Fibroblast of lung (primary cell): ENCODE measurements around the gene CDKN2B-AS1. TPM values are rescaled to one million over a fixed set of nuclear protein-coding genes. Genes with fewer than 3 reads are reported as not detected.
A peak's percentile ranks its signal among the peaks of the same experiment; 100 is the strongest.

Experiments used
- DNase-seq, 2 donors: peaks; one replicate each; pipeline versions ENCODE4 v3.0.0 to v3.0.0-alpha.2; 2010; ENCODE audit warnings: low read depth in 2 of 2
- H2AFZ ChIP-seq: 2 replicates; pipeline ENCODE4 v1.5.1; 2012; ENCODE audit warnings: low read length, control low read depth, inconsistent platforms
- H3K27ac ChIP-seq: 2 replicates; pipeline ENCODE4 v1.5.1; 2011; ENCODE audit warnings: low read length, control low read depth; ENCODE audit not compliant: insufficient read depth
- H3K27me3 ChIP-seq: 2 replicates; pipeline ENCODE4 v1.5.1; 2011; ENCODE audit warnings: mild to moderate bottlenecking, low read length; ENCODE audit not compliant: control insufficient read depth, insufficient read depth
- H3K36me3 ChIP-seq: 2 replicates; pipeline ENCODE4 v1.5.1; 2011; ENCODE audit warnings: low read length; ENCODE audit not compliant: control insufficient read depth, insufficient read depth
- H3K4me1 ChIP-seq: 2 replicates; pipeline ENCODE4 v1.5.1; 2011; ENCODE audit warnings: low read length; ENCODE audit not compliant: control insufficient read depth, insufficient read depth; ENCODE audit errors: extremely low read depth
- H3K4me2 ChIP-seq: 2 replicates; pipeline ENCODE4 v1.5.1; 2011; ENCODE audit warnings: low read length, control low read depth; ENCODE audit not compliant: insufficient read depth; ENCODE audit errors: extremely low read depth
- H3K4me3 ChIP-seq, 4 experiments: fragments of 200-600 bp in 1 of 4; sonication (generic) in 1 of 4; replicated peaks in 1 of 4; 2 replicates each; pipeline ENCODE4 v1.5.1; 2011 to 2016; ENCODE audit warnings: low read length in 4 of 4, low read depth in 3 of 4, mild to moderate bottlenecking in 3 of 4, control low read depth in 2 of 4, inconsistent platforms in 1 of 4, mixed read lengths in 1 of 4; ENCODE audit not compliant: insufficient read depth in 1 of 4; ENCODE audit errors: control extremely low read depth in 1 of 4
- H3K79me2 ChIP-seq: 2 replicates; pipeline ENCODE4 v1.5.1; 2012; ENCODE audit warnings: mild to moderate bottlenecking, low read length, inconsistent platforms; ENCODE audit not compliant: control insufficient read depth, insufficient read depth
- H3K9ac ChIP-seq: 2 replicates; pipeline ENCODE4 v1.5.1; 2011; ENCODE audit warnings: mild to moderate bottlenecking, low read length, control low read depth; ENCODE audit not compliant: insufficient read depth
- H3K9me3 ChIP-seq: 2 replicates; pipeline ENCODE4 v1.5.1; 2012; ENCODE audit warnings: low read depth, low read length; ENCODE audit not compliant: control insufficient read depth, insufficient read depth
- H4K20me1 ChIP-seq: 2 replicates; pipeline ENCODE4 v1.5.1; 2011; ENCODE audit warnings: low read length; ENCODE audit not compliant: control insufficient read depth, insufficient read depth; ENCODE audit errors: extremely low read depth
- CTCF ChIP-seq, 2 donors: IDR thresholded peaks in 1 of 2; conservative IDR thresholded peaks in 1 of 2; 1 replicate in 1 of 2; 2 replicates in 1 of 2; pipeline ENCODE4 v1.5.1; 2011 to 2012; ENCODE audit warnings: low read length in 2 of 2, control low read depth in 1 of 2, inconsistent platforms in 1 of 2, low read depth in 1 of 2, mild to moderate bottlenecking in 1 of 2
- EZH2 ChIP-seq: IDR thresholded peaks from 2 replicates; pipeline ENCODE4 v1.5.1; 2012; ENCODE audit warnings: low read length, control low read depth, mild to moderate bottlenecking; ENCODE audit errors: missing control alignments
- polyA plus RNA-seq, 2 donors: library from polyadenylated mRNA; depleted of rRNA in 1 of 2; stranded (reverse) in 1 of 2; unstranded in 1 of 2; fragments of >200 nt; gene quantifications; 2 replicates each; pipeline ENCODE4 v1.2.1, GENCODE V29; 2011 to 2012; ENCODE audit warnings: missing spikeins in 1 of 2
- total RNA-seq: library from RNA; depleted of rRNA; stranded (reverse); fragments of >200 nt; gene quantifications from 2 replicates; pipeline ENCODE4 v1.2.1, GENCODE V29; 2014

Gene CDKN2B-AS1
- total and polyA plus RNA-seq, 2 donors (not counting 1 experiment from before 2014, with no cell fraction given) = 1.1 to 7.6 TPM

GRCh38 chr9:22005702-22006606 lies 11.4 kb downstream of the CDKN2B-AS1 start:
- Histone ChIP-seq H3K79me2 (peaks cover 28% of the 10 kb centered on the region), H4K20me1 (no peaks in the 10 kb centered on the region), H3K4me2 (peak overlapping the region; percentile 81), H3K27ac (no peak overlapping the region), H2AFZ (peak overlapping the region; percentile 7), H3K4me1 (peaks cover 5% of the 10 kb centered on the region), H3K9me3 (no peaks in the 10 kb centered on the region), H3K27me3 (no peaks in the 10 kb centered on the region), H3K36me3 (no peaks in the 10 kb centered on the region), H3K9ac (no peak overlapping the region), H3K4me3 (peak overlapping the region; percentile 21 to 83 (median 38))
- DNase-seq = peak; percentile 38 to 62
- TF ChIP-seq EZH2 (no peak), CTCF (conservative IDR thresholded peaks at IDR 0.05 in 1 of 2, IDR thresholded peaks at IDR 0.05 in 1 of 2; ENCODE audit: low read depth in 1 of 2, low read length in 2 of 2) (no peak)

GRCh38 chr9:22008384-22008716 lies 13.8 kb downstream of the CDKN2B-AS1 start:
- Histone ChIP-seq H3K4me3 (peak overlapping the region; percentile 80 to 97 (median 88)), H3K79me2 (peaks cover 26% of the 10 kb centered on the region), H3K36me3 (no peaks in the 10 kb centered on the region), H4K20me1 (no peaks in the 10 kb centered on the region), H3K4me1 (peaks cover 5% of the 10 kb centered on the region), H3K9ac (peak overlapping the region; percentile 94), H3K27ac (peak overlapping the region; percentile 91), H3K9me3 (no peaks in the 10 kb centered on the region), H2AFZ (peak overlapping the region; percentile 36), H3K4me2 (peak overlapping the region; percentile 26), H3K27me3 (no peaks in the 10 kb centered on the region)
- TF ChIP-seq CTCF (conservative IDR thresholded peaks at IDR 0.05 in 1 of 2, IDR thresholded peaks at IDR 0.05 in 1 of 2; ENCODE audit: low read depth in 1 of 2, low read length in 2 of 2) = no peak
- no peak for TF ChIP-seq EZH2
- DNase-seq = no peak

- H4K20me1 ChIP-seq = no peaks in the 10 kb centered on the region
- H3K9ac ChIP-seq = peak within 1 kb of the TSS; percentile 94
- peak within 1 kb of the TSS; percentile 72 for H3K4me2 ChIP-seq
- H3K4me1 ChIP-seq = peaks cover 5% of the 10 kb centered on the region
- no peaks in the 10 kb centered on the region for H3K36me3 ChIP-seq
- H3K4me3 ChIP-seq = peak within 1 kb of the TSS; percentile 80 to 97 (median 88)
- H3K9me3 ChIP-seq = no peaks in the 10 kb centered on the region
- peak within 1 kb of the TSS; percentile 91 for H3K27ac ChIP-seq
- TF ChIP-seq EZH2 (no peak), CTCF (conservative IDR thresholded peaks at IDR 0.05 in 1 of 2, IDR thresholded peaks at IDR 0.05 in 1 of 2; ENCODE audit: low read depth in 1 of 2, low read length in 2 of 2) (peak; percentile 50 to 93)
- H2AFZ ChIP-seq = peak within 1 kb of the TSS; percentile 72
- peak; percentile 94 to 96 for DNase-seq
- no peaks in the 10 kb centered on the region for H3K27me3 ChIP-seq
- peaks cover 26% of the 10 kb centered on the region for H3K79me2 ChIP-seq
These were observed 14.3 kb downstream of the CDKN2B-AS1 start, which contains the start of gene CDKN2B for GRCh38 chr9:22008717-22009505. TSS of gene CDKN2B (minus strand) at chr9:22009305. CDS start at chr9:22008953, 352 bp downstream.
